Effector memory CD8-positive, alpha-beta T cell (primary cell): Measurements from ENCODE around the gene DDX17.
A peak's percentile ranks its signal among the peaks of the same experiment; 100 is the strongest.

Source experiments
- ATAC-seq: fragments of 150-1000 bp; cut with Tn5 transposase; replicated peaks from 2 replicates; pipeline ENCODE4 v1.10.0; 2021; ENCODE audit warnings: mild to moderate bottlenecking, moderate library complexity
- DNase-seq, 3 experiments: peaks; one replicate each; pipeline ENCODE4 v3.0.0; 2021
- H3K27ac Mint-ChIP-seq, 2 donors: one replicate each; pipeline ENCODE4 v1.8.0; 2022; ENCODE audit warnings: mild to moderate bottlenecking in 2 of 2, mixed read lengths in 2 of 2, moderate library complexity in 2 of 2
- H3K27me3 Mint-ChIP-seq, 2 donors: one replicate each; pipeline ENCODE4 v1.8.0; 2022; ENCODE audit warnings: mixed read lengths in 2 of 2
- H3K36me3 Mint-ChIP-seq: one replicate; pipeline ENCODE4 v1.8.0; 2022; ENCODE audit warnings: mild to moderate bottlenecking, moderate library complexity, mixed read lengths; ENCODE audit not compliant: insufficient read depth
- H3K4me1 Mint-ChIP-seq, 2 donors: one replicate each; pipeline ENCODE4 v1.8.0; 2022; ENCODE audit warnings: low read depth in 2 of 2, mixed read lengths in 2 of 2
- H3K4me3 Mint-ChIP-seq, 2 donors: one replicate each; pipeline ENCODE4 v1.8.0; 2022; ENCODE audit warnings: mild to moderate bottlenecking in 2 of 2, mixed read lengths in 2 of 2, moderate library complexity in 2 of 2
- H3K9me3 Mint-ChIP-seq, 2 donors: one replicate each; pipeline ENCODE4 v1.8.0; 2022; ENCODE audit warnings: mixed read lengths in 2 of 2

DDX17 gene

DNA sequence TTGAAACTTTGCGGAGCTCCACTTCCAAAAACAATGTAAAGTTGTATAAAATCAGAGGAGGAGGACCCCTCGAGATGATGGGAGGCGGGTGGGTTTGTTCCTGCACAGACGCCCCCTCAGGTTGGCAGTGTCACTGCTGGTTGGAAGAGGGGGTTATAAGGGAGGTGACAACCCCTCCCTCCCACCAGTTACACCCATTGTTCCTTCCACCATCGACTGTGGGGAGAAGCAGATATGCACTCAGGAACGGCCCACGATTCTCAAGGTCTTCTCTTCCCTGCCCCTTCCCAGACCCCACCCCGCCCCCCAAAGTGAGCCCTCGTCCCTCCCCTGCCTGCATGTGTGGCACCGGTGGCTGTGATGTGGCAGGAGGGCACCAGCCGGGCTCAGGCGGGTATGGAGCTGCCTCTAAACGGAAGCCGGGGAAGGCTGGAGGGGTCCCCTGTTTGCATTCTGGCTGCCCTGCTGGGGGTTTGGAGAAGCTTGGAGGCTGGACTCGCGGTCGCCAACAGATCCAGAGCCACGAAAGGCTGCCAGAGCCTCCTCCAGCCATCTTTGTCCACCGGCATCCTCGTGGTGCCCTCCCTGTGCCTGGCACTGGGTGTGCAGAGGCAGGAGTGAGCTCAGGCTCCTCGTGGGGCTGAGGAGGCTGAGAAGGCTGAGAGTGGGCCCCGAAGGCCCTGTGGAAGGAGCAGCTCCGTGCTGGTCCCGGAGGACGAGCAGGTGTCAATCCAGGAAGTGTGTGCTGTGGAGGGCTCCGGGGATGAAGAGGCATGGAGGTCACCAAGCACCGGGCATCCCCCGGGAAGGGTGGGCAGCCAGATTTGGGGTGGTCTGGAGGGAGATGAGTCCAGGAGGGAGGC lies 37.4 kb downstream of the DDX17 start:
- H3K4me1 Mint-ChIP-seq: peaks cover 7 to 8% of the 10 kb centered on the region in 2 donors
- H3K4me3 Mint-ChIP-seq: peak overlapping the region; percentile 43 to 62
- no peaks in the 10 kb centered on the region for H3K9me3 Mint-ChIP-seq
- H3K27ac Mint-ChIP-seq: no peak overlapping the region
- H3K36me3 Mint-ChIP-seq: peaks cover 5% of the 10 kb centered on the region
- ATAC-seq: no peak
- peaks cover 28 to 46% of the 10 kb centered on the region in 2 donors for H3K27me3 Mint-ChIP-seq
- DNase-seq: no peak

DNA sequence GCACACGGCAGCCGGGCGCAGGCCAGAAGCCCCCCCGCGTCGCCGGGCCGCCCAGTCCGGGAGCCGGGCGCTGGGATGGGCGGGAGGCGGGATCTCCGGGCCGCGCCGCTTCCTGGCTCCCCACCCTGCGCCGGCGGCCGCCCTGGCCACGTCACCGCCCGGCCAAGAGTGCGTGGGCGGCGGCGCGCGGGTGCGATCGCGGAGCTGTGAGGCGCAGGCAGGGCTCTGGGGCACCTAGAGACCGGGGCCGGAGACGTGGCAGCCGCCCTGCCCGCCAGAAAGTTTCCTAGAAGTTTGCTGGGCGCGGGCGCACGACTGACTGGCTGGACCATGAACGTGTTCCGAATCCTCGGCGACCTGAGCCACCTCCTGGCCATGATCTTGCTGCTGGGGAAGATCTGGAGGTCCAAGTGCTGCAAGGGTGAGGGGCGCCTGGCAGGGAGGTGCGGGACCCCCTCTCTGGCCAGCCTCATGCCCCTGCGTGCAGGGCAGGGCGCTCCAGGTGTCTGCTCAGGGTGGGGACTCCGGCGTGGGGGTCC lies 38.1 kb downstream of the DDX17 start, which contains the start of gene KDELR3:
Gene KDELR3 (plus strand): TSS at position 193 of the 539 bp plus-strand sequence. CDS start 138 bp downstream, at position 331.
- Mint-ChIP-seq H3K36me3 (peaks cover 5% of the 10 kb centered on the region), H3K27ac (peak within 1 kb of the TSS; percentile 42 to 70), H3K9me3 (no peaks in the 10 kb centered on the region), H3K4me3 (peak within 1 kb of the TSS; percentile 82 to 83), H3K27me3 (peaks cover 35 to 53% of the 10 kb centered on the region in 2 donors), H3K4me1 (peaks cover 7 to 8% of the 10 kb centered on the region in 2 donors)
- ATAC-seq (peak; percentile 89), DNase-seq (peak in 2 of 3 experiments; percentile 22 to 35)

DNA sequence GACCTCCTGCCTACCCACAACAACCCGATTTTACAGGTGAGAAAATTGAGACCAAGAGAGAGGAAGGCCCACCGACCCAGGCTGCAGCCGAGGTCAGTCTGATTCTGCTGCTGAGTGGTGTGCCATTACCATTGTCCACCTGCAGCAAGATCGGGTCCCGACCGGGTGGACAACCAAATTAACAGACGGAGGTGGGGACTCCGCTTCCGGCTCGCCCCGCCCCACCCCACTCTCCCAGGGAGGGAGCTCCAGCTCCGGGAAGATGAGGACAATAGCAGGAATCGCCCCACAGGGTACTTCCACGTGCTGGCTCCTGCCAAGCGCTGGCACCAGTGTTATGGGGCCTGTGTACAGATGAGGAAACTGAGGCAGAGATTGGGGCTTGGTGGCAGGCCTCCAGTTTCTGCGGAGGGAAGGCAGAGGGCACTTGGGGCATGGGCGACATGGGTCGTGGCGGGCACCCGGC lies 38.6 kb downstream of the DDX17 start:
- Mint-ChIP-seq H3K36me3 (peaks cover 5% of the 10 kb centered on the region), H3K27ac (peak overlapping the region in 1 of 2 donors; percentile 70), H3K4me3 (peak overlapping the region; percentile 82 to 83), H3K27me3 (peaks cover 40 to 58% of the 10 kb centered on the region in 2 donors), H3K4me1 (peaks cover 7 to 8% of the 10 kb centered on the region in 2 donors), H3K9me3 (no peaks in the 10 kb centered on the region)
- ATAC-seq: peak; percentile 9
- no peak for DNase-seq

DNA sequence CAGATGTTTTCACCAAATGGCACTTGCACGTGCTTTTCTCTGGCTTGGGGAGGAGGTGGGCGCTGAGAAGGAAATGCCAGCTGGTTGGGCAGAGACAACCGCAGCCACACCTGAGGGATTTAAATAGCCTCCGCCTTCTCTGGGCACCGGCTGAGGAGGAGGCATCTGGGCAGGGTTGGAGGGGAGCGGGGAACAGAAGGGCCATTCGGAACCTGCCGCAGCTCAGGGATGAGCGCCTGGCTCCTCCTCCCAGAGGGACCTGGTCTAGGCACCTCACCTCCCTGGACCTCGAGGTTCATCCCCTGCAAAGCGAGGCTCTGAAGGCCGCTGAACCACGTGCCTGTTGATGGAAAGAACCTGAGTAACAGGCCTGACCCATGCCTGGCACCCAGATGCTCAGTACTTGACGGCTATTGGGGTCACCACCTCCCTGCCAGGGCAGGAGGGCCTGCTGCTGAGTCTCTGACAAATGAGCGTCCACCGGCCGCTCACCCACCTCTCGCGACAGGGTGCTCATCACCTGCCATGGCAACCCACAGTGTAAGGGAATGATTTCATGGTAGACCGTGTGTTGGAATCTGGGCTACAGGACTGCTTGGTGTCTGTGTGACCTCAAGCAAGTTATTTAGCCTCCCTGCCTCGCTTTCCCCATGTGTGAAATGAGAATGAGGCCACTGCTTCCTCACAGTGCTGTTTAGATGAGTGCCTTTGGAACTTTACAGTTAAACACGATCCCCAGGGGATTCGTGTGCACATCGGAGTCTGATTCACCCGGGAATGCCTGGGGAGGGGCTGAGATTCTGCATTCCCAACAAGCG lies 40.2 kb downstream of the DDX17 start:
- Mint-ChIP-seq H3K4me1 (peaks cover 7 to 8% of the 10 kb centered on the region in 2 donors), H3K27ac (no peak overlapping the region), H3K36me3 (peaks cover 12% of the 10 kb centered on the region), H3K4me3 (no peak overlapping the region), H3K9me3 (no peaks in the 10 kb centered on the region), H3K27me3 (peaks cover 53 to 74% of the 10 kb centered on the region in 2 donors)
- DNase-seq: no peak
- ATAC-seq: no peak

DNA sequence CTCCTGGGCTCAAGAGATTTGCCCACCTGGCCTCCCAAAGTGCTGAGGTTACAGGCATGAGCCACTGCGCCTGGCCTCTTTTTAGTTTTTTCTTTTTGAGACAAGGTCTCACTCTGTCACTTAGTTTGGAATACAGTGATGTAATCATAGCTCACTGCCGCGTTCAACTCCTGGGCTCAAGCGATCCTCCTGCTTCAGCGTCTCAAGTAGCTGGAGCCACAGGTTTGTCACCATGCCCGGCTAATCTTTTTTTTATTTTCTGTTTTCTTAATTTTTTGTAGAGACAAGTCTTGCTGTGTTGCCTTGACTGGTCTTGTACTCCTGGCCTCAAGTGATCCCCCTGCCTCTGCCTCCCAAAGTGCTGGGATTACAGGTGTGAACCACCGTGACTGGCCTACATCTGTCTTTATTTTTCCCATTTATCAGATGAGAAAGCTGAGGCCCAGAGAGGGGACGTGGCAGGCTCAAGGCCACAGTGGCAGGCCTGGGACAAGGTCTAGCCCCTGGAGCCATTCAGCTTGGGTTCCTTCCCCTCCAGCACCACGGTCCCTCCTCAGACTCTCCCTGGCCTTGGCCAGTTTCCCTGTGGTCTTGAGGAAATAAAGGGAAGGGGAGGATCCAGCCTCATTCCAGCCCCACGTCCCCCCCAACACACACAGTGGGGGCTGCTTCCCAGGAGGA lies 41.0 kb downstream of the DDX17 start:
- H3K9me3 Mint-ChIP-seq: no peaks in the 10 kb centered on the region
- H3K36me3 Mint-ChIP-seq: peaks cover 12% of the 10 kb centered on the region
- DNase-seq (no peak), ATAC-seq (no peak)
- no peak overlapping the region for H3K4me3 Mint-ChIP-seq
- peaks cover 58 to 82% of the 10 kb centered on the region in 2 donors for H3K27me3 Mint-ChIP-seq
- H3K4me1 Mint-ChIP-seq: peaks cover 8 to 10% of the 10 kb centered on the region in 2 donors
- no peak overlapping the region for H3K27ac Mint-ChIP-seq

DNA sequence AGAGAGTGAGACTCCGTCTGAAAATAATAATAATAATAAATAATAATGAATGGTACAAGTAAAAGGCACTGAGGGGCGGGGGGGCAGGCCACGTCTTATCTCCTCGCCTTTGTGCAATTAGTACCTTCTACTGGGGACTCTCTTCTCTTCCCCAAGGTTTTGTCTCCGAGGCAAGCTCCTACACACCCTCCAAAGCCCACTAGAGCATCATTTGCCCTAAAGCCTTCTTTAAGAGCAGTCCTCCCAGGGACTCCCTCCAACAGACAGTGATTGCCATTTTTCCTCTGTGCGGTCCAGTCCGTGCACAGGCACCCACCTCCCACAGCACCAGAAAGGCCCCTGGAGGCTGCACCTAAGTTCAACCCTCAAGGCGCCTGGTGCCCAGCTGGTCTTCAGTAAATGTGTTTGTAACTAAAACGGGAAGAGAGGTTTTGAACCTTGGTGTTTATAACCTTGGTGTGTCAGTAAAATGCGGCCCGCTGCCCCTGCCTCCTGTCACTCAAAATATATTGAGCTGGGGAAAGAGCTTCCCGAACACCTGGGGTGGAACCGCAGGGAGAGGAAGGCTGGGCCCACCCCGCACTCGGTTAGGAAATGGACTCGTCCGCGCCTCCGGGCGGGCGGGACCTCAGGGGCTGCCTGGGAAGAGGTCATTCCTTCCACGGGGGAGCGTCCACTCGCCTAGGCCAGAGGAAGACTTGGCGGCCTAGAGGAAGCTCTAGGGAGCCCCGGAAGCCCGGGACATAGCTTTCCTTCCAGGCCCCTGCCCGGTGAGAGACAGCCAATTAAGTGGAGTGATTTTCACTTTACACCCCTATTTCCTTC lies 42.9 kb downstream of the DDX17 start:
- Mint-ChIP-seq H3K36me3 (peaks cover 12% of the 10 kb centered on the region), H3K9me3 (no peaks in the 10 kb centered on the region), H3K4me3 (no peak overlapping the region), H3K4me1 (peaks cover 8 to 14% of the 10 kb centered on the region in 2 donors), H3K27me3 (peaks cover 64 to 91% of the 10 kb centered on the region in 2 donors), H3K27ac (no peak overlapping the region)
- DNase-seq (no peak), ATAC-seq (no peak)

DNA sequence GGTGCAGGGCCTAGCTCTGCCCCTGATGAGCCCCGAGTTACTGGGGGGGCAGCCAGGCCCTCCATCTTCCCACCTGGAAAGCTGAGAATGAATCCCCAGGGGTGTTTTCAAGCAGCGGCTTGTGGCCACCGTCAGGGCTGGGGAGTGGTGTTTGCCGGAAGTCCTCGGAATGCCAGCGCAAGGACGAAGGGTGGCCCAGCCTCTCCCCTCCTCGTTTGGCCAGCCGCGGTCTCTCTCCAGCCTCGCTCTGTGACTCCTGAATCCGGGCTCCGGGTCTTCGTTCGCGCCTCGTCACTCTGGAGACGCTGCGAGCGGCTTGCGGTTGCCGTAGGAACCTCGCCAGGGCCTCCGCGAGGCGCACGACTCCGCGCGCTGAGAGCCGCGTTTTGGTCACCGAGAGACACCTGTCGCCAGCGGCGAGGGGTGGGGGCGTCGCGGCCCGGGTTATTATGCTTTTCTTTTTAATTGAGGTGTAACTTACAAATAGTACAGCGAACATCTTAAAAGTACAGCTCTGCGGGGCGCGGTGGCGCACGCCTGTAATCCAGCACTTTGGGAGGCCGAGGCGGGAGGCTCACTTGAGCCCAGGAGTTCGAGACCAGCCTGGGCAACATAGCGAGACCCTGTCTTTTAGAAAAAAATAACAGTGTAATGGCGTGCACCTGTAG lies 44.6 kb downstream of the DDX17 start:
- peak; percentile 33 to 37 (median 33) for DNase-seq
- H3K4me3 Mint-ChIP-seq: peak overlapping the region in 1 of 2 donors; percentile 55

DNA sequence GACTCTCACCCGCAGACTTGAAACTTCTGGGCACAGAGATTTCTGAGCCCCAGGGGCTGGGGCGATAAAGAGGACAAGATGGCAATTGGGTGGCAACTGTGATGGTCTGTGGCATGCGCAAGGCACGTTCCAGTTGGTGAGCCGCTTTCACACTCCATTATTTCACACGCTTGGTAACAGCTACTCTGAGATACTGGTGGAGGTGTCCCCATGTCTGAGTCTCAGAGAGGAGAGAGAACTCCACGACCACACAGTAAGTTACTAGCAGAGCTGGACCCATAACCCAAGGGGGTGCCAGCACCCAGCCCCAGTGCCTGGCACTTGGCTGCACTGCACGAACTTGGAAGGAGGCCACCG lies 45.1 kb downstream of the DDX17 start:
- H3K4me3 Mint-ChIP-seq: peak overlapping the region in 1 of 2 donors; percentile 55

More for the DNA sequence above, 44.6 kb downstream of the DDX17 start:
- no peak overlapping the region for H3K27ac Mint-ChIP-seq
- peaks cover 8% of the 10 kb centered on the region for H3K36me3 Mint-ChIP-seq
- peaks cover 70 to 94% of the 10 kb centered on the region in 2 donors for H3K27me3 Mint-ChIP-seq
- ATAC-seq: peak; percentile 85
- H3K9me3 Mint-ChIP-seq: no peaks in the 10 kb centered on the region
- peaks cover under 1 to 8% of the 10 kb centered on the region in 2 donors for H3K4me1 Mint-ChIP-seq

DNA sequence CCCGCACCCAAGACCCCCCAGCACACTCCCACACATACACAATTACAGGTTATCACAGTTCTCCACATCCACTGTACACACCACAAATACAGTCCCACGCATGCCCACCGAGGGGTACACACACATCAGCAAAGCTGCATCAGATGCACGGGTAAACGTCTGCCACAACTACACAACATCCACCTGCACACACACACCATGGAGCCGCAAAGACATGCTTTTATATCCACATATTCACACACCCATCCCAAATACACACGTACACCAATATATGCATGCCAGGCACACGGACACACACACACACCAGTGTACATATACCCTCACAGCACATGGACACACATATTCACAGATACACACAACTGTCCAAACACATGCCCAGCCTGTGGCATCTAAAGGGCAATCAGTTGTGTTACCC lies 45.7 kb downstream of the DDX17 start:
- H3K36me3 Mint-ChIP-seq: peaks cover 12% of the 10 kb centered on the region
- DNase-seq (no peak), ATAC-seq (no peak)
- no peak overlapping the region for H3K27ac Mint-ChIP-seq
- H3K27me3 Mint-ChIP-seq: peaks cover 73 to 90% of the 10 kb centered on the region in 2 donors
- H3K4me1 Mint-ChIP-seq: peaks cover 5 to 10% of the 10 kb centered on the region in 2 donors
- H3K4me3 Mint-ChIP-seq: no peak overlapping the region
- no peaks in the 10 kb centered on the region for H3K9me3 Mint-ChIP-seq

More for the DNA sequence above, 45.1 kb downstream of the DDX17 start:
- Mint-ChIP-seq H3K9me3 (no peaks in the 10 kb centered on the region), H3K27me3 (peaks cover 73 to 94% of the 10 kb centered on the region in 2 donors), H3K4me1 (peaks cover 5 to 10% of the 10 kb centered on the region in 2 donors), H3K27ac (no peak overlapping the region), H3K36me3 (peaks cover 11% of the 10 kb centered on the region)
- peak; percentile 25 for ATAC-seq
- DNase-seq: no peak

DNA sequence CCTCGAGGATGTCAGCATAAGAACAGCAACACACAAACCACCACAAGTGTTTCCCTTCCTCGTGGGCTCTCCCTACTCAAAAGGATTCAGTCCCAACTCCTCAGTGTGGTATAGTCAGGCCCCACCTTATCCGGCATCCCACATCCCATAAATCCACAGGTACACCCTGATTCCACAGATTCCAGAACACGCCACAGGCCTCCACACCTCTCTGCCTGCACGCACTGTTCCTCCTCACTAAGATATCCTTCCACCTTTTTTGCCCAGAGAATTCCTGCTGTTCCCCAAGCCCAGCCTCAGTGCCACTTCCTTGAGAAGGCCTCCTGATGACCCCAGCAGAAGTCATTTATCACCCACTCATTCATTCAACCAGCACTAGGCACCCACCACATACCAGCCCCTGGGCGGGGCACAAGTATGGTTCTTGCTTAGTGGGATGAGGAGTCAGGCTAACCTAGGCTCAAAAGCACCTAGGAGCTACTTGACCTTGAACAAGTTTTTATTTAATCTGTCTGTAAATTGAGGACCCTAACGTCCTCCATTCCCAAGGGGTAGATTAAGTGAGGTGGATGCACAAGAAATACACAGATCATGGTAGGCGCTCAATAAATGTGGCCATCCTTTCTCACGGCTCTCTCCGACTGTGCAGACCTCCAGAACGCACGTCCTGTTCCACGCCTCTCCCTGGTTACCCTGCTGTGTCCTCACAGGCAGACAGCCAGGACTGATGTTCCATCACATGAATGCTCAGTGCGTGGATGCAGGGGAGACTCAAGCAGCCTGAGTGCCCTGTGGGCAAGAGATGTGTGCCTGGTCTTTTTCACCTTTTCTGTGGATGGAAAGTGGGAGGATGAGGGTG lies 49.0 kb downstream of the DDX17 start:
- Mint-ChIP-seq H3K36me3 (peaks cover 11% of the 10 kb centered on the region), H3K4me3 (peak overlapping the region; percentile 58 to 71), H3K27ac (peak overlapping the region in 1 of 2 donors; percentile 15), H3K9me3 (no peaks in the 10 kb centered on the region), H3K27me3 (peaks cover 71 to 89% of the 10 kb centered on the region in 2 donors), H3K4me1 (peaks cover 5 to 15% of the 10 kb centered on the region in 2 donors)
- ATAC-seq: no peak
- no peak for DNase-seq

DNA sequence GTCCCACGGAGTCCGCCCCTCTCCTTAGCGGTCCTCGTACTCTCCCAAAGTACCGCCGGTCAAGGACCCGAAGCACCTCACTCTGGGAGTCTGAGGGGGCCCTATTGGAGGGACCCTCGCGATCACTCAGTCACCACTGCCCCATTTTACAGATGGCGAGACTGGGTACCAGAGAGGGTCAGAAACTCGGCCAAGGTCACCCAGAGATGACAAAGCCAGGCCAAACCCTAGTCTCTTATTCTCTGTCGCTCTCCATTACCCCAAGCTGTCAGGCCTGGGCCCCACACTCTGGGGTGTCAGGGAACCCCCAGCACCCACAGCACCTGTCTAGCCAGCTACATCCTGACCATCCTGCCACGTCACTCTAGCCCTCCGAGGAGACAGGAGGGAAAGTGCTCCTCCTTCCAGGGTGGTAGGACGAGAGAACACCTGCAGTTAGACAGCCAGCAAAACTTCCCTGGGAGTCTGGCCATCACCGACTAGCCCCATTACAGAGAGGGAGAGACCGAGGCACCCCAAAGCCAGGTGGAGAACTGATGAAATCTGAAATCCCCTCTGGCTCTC lies 49.8 kb downstream of the DDX17 start:
- peaks cover 64 to 89% of the 10 kb centered on the region in 2 donors for H3K27me3 Mint-ChIP-seq
- peaks cover 4% of the 10 kb centered on the region for H3K36me3 Mint-ChIP-seq
- peak; percentile 28 for ATAC-seq
- DNase-seq: no peak
- peak overlapping the region; percentile 58 to 71 for H3K4me3 Mint-ChIP-seq
- H3K27ac Mint-ChIP-seq: no peak overlapping the region
- peaks cover 5 to 15% of the 10 kb centered on the region in 2 donors for H3K4me1 Mint-ChIP-seq
- H3K9me3 Mint-ChIP-seq: no peaks in the 10 kb centered on the region
